Neuronal stem cell (in vitro differentiated cells): Measurements from ENCODE around the gene CCDC178.

Experiments used
- DNase-seq: peaks from one replicate; pipeline ENCODE4 v3.0.0-alpha.2; 2013; ENCODE audit warnings: low spot score
- H2AFZ ChIP-seq: one replicate; pipeline ENCODE4 v1.6.1; 2013; ENCODE audit warnings: mild to moderate bottlenecking, low read length, inconsistent platforms
- H2AK5ac ChIP-seq: 2 replicates; pipeline ENCODE4 v1.6.1; 2013; ENCODE audit warnings: low read depth, mild to moderate bottlenecking, inconsistent platforms, low read length, moderate library complexity, mixed read lengths
- H2BK120ac ChIP-seq: 2 replicates; pipeline ENCODE4 v1.6.1; 2013; ENCODE audit warnings: low read depth, mild to moderate bottlenecking, inconsistent platforms, low read length, moderate library complexity, mixed read lengths
- H2BK12ac ChIP-seq: one replicate; pipeline ENCODE4 v1.6.1; 2013; ENCODE audit warnings: low read length, inconsistent platforms
- H2BK15ac ChIP-seq: 2 replicates; pipeline ENCODE4 v1.6.1; 2013; ENCODE audit warnings: mild to moderate bottlenecking, low read length, inconsistent platforms, mixed read lengths
- H2BK5ac ChIP-seq: one replicate; pipeline ENCODE4 v1.6.1; 2013; ENCODE audit warnings: inconsistent platforms, mild to moderate bottlenecking, low read length, moderate library complexity
- H3K14ac ChIP-seq: one replicate; pipeline ENCODE4 v1.6.1; 2013; ENCODE audit warnings: low read length, inconsistent platforms
- H3K18ac ChIP-seq: 2 replicates; pipeline ENCODE4 v1.6.1; 2013; ENCODE audit warnings: low read length, inconsistent platforms
- H3K23ac ChIP-seq: 2 replicates; pipeline ENCODE4 v1.6.1; 2013; ENCODE audit warnings: low read depth, mild to moderate bottlenecking, mixed read lengths, low read length, inconsistent platforms; ENCODE audit not compliant: poor library complexity
- H3K27ac ChIP-seq: replicated peaks from 3 replicates; pipeline ENCODE4 v1.5.1; 2013; ENCODE audit warnings: low read length, inconsistent platforms
- H3K27me3 ChIP-seq, 3 experiments: 2 replicates each; pipeline ENCODE4 v1.6.1; 2013; ENCODE audit warnings: low read length in 3 of 3, mild to moderate bottlenecking in 2 of 3, inconsistent platforms in 1 of 3, low read depth in 1 of 3, mixed read lengths in 1 of 3, moderate library complexity in 1 of 3; ENCODE audit not compliant: control insufficient read depth in 3 of 3, insufficient read depth in 3 of 3
- H3K36me3 ChIP-seq, 2 donors: replicated peaks in 1 of 2; 2 replicates each; pipeline ENCODE4 v1.6.1; 2013; ENCODE audit warnings: low read length in 2 of 2; ENCODE audit not compliant: control insufficient read depth in 2 of 2, insufficient read depth in 2 of 2
- H3K4ac ChIP-seq: 2 replicates; pipeline ENCODE4 v1.6.1; 2013; ENCODE audit warnings: inconsistent platforms, mild to moderate bottlenecking, low read length, moderate library complexity
- H3K4me1 ChIP-seq, 2 donors: 1 replicate in 1 of 2; 2 replicates in 1 of 2; pipeline ENCODE4 v1.6.1; 2013; ENCODE audit warnings: low read length in 2 of 2, low read depth in 1 of 2; ENCODE audit not compliant: control insufficient read depth in 2 of 2, insufficient read depth in 1 of 2
- H3K4me2 ChIP-seq: one replicate; pipeline ENCODE4 v1.6.1; 2013; ENCODE audit warnings: mild to moderate bottlenecking, low read length, inconsistent platforms; ENCODE audit not compliant: insufficient read depth, poor library complexity, severe bottlenecking
- H3K4me3 ChIP-seq, 2 donors: 2 replicates each; pipeline ENCODE4 v1.5.1; 2013; ENCODE audit warnings: low read length in 2 of 2, mild to moderate bottlenecking in 2 of 2, inconsistent platforms in 1 of 2, moderate library complexity in 1 of 2
- H3K79me1 ChIP-seq: one replicate; pipeline ENCODE4 v1.6.1; 2013; ENCODE audit warnings: low read depth, mild to moderate bottlenecking, inconsistent platforms, low read length, moderate library complexity
- H3K9ac ChIP-seq: one replicate; pipeline ENCODE4 v1.6.1; 2013; ENCODE audit warnings: mild to moderate bottlenecking, low read depth, low read length, inconsistent platforms; ENCODE audit not compliant: poor library complexity
- H3K9me3 ChIP-seq, 2 donors: replicated peaks in 1 of 2; 2 replicates each; pipeline versions ENCODE3 to v1.6.1; 2013; ENCODE audit warnings: low read length in 2 of 2, mild to moderate bottlenecking in 2 of 2, inconsistent platforms in 1 of 2, low read depth in 1 of 2, mixed read lengths in 1 of 2, moderate library complexity in 1 of 2; ENCODE audit not compliant: control insufficient read depth in 2 of 2, insufficient read depth in 1 of 2
- H4K8ac ChIP-seq: one replicate; pipeline ENCODE4 v1.6.1; 2013; ENCODE audit warnings: low read depth, mild to moderate bottlenecking, inconsistent platforms, low read length, moderate library complexity
- H4K91ac ChIP-seq: one replicate; pipeline ENCODE4 v1.6.1; 2013; ENCODE audit warnings: low read length, low read depth, mild to moderate bottlenecking, inconsistent platforms; ENCODE audit not compliant: poor library complexity
- WGBS, 2 donors: extraction: QIAGEN DNeasy Blood & Tissue Kit; methylation state at CpG; one replicate each; pipeline ENCODE4 v1.1.7; 2013; ENCODE audit warnings: missing lambda C conversion rate in 2 of 2, mixed read lengths in 1 of 2; ENCODE audit not compliant: insufficient read length in 2 of 2, insufficient replicate concordance in 1 of 2; ENCODE audit errors: extremely low coverage in 2 of 2; 5-methylcytosine and 5-hydroxymethylcytosine counted together

Gene CCDC178

DNA sequence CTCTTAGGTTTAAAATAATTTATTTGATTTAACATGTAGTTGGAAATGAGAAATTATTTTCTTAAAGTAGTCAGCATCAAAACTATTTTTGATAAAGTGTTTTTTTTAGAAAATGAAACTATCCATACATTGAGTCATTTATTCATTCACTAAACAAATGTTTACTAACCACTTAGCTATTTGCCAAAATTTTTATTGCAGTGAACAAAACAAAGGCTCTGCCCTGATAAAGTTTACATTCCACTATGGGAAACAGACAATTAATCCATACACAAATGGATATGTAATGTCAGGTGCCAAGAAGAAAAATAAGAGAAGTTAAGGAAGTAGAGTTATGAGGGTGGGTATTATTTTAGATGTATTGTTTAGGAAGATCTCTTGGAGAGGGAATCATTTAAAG is 19.1 kb upstream of the CCDC178 start:
- H3K27ac ChIP-seq: no peak overlapping the region
- no peak overlapping the region for H2BK5ac ChIP-seq
- H4K8ac ChIP-seq: no peak overlapping the region
- no peak overlapping the region for H2AK5ac ChIP-seq
- no peak overlapping the region for H3K4ac ChIP-seq
- DNase-seq: no peak
- H3K9ac ChIP-seq: no peak overlapping the region
- no peak overlapping the region for H3K18ac ChIP-seq
- H2AFZ ChIP-seq: no peak overlapping the region
- no peaks in the 10 kb centered on the region for H3K4me1 ChIP-seq
- no peak overlapping the region for H2BK15ac ChIP-seq
- no peaks in the 10 kb centered on the region for H3K36me3 ChIP-seq
- H3K14ac ChIP-seq: no peak overlapping the region
- H2BK12ac ChIP-seq: no peak overlapping the region
- H3K4me2 ChIP-seq: no peak overlapping the region
- H3K79me1 ChIP-seq: no peaks in the 10 kb centered on the region
- no peak overlapping the region for H3K4me3 ChIP-seq
- no peaks in the 10 kb centered on the region for H3K9me3 ChIP-seq
- H3K27me3 ChIP-seq: no peaks in the 10 kb centered on the region
- H4K91ac ChIP-seq: no peak overlapping the region
- no peak overlapping the region for H2BK120ac ChIP-seq
- H3K23ac ChIP-seq: no peak overlapping the region

DNA sequence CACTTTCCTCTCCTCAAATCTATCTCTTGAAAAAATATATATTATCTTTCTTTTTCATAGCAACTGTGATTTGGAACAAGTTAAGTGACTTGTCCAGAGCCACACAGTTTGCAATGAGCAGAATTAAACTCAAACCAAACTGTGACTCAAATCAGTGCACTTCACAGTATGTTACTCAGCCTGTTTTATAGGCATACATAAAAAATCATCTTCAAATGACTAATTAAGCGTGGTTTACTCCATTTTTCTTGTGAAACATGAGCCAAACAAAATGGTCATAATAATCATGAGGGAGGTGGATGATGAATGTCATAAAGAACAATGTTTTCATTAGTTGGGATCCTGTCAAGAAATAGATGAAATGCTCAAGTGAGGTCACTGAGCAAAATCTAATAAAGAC is 6.1 kb upstream of the CCDC178 start:
- Histone ChIP-seq H2BK15ac (no peak overlapping the region), H3K27me3 (peaks cover 0 to 3% (median 0%) of the 10 kb centered on the region in 3 experiments), H2BK12ac (no peak overlapping the region)

GRCh38 chr18:33444709-33445108 is 4.2 kb upstream of the CCDC178 start:
- Histone ChIP-seq H3K14ac (no peak overlapping the region), H3K23ac (no peak overlapping the region), H3K9me3 (no peaks in the 10 kb centered on the region), H3K4me3 (no peak overlapping the region), H3K18ac (no peak overlapping the region), H3K27me3 (peaks cover 0 to 8% (median 0%) of the 10 kb centered on the region in 3 experiments), H2BK12ac (no peak overlapping the region), H3K27ac (no peak overlapping the region), H2AK5ac (no peak overlapping the region), H3K4me2 (no peak overlapping the region), H3K9ac (no peak overlapping the region), H3K4ac (no peak overlapping the region), H3K79me1 (no peaks in the 10 kb centered on the region), H3K4me1 (peaks cover 0 to 2% of the 10 kb centered on the region in 2 donors), H2BK5ac (no peak overlapping the region), H2BK15ac (no peak overlapping the region), H4K8ac (no peak overlapping the region), H2AFZ (no peak overlapping the region), H2BK120ac (no peak overlapping the region), H3K36me3 (no peaks in the 10 kb centered on the region), H4K91ac (no peak overlapping the region)
- no peak for DNase-seq
- WGBS, 2 donors: no CpG with 5 or more reads among the region's 2 CpGs

More for the DNA sequence above, 6.1 kb upstream of the CCDC178 start:
- H3K36me3 ChIP-seq: no peaks in the 10 kb centered on the region
- no peak overlapping the region for H3K18ac ChIP-seq
- H3K27ac ChIP-seq: no peak overlapping the region
- H4K8ac ChIP-seq: no peak overlapping the region
- H3K23ac ChIP-seq: no peak overlapping the region
- H3K9ac ChIP-seq: no peak overlapping the region
- H2BK5ac ChIP-seq: no peak overlapping the region
- no peak overlapping the region for H4K91ac ChIP-seq
- no peaks in the 10 kb centered on the region for H3K79me1 ChIP-seq
- H2AK5ac ChIP-seq: no peak overlapping the region
- no peak for DNase-seq
- no peak overlapping the region for H3K14ac ChIP-seq
- H2AFZ ChIP-seq: no peak overlapping the region
- H2BK120ac ChIP-seq: no peak overlapping the region
- H3K4ac ChIP-seq: no peak overlapping the region
- H3K4me2 ChIP-seq: no peak overlapping the region
- no peak overlapping the region for H3K4me3 ChIP-seq
- H3K9me3 ChIP-seq: no peaks in the 10 kb centered on the region
- WGBS, 2 donors: no CpG with 5 or more reads among the region's 1 CpG
- H3K4me1 ChIP-seq: no peaks in the 10 kb centered on the region

GRCh38 chr18:33432857-33433256 is 7.7 kb downstream of the CCDC178 start:
- H3K27me3 ChIP-seq: no peaks in the 10 kb centered on the region
- no peak for DNase-seq
- H3K4ac ChIP-seq: no peak overlapping the region
- no peak overlapping the region for H2BK5ac ChIP-seq
- H4K91ac ChIP-seq: no peak overlapping the region
- H2AFZ ChIP-seq: no peak overlapping the region
- WGBS, 2 donors: no CpG with 5 or more reads among the region's 1 CpG
- no peaks in the 10 kb centered on the region for H3K4me1 ChIP-seq
- H3K9me3 ChIP-seq: no peaks in the 10 kb centered on the region
- H3K79me1 ChIP-seq: no peaks in the 10 kb centered on the region
- no peaks in the 10 kb centered on the region for H3K36me3 ChIP-seq
- H3K23ac ChIP-seq: no peak overlapping the region
- no peak overlapping the region for H3K14ac ChIP-seq
- H3K9ac ChIP-seq: no peak overlapping the region
- H3K27ac ChIP-seq: no peak overlapping the region
- no peak overlapping the region for H3K4me2 ChIP-seq
- no peak overlapping the region for H3K4me3 ChIP-seq
- no peak overlapping the region for H3K18ac ChIP-seq
- no peak overlapping the region for H2AK5ac ChIP-seq
- H2BK120ac ChIP-seq: no peak overlapping the region
- no peak overlapping the region for H2BK15ac ChIP-seq
- H4K8ac ChIP-seq: no peak overlapping the region
- no peak overlapping the region for H2BK12ac ChIP-seq
